Natural killer cell (primary cell): Measurements from ENCODE around the gene XRCC3. TPM values are rescaled to one million over a fixed set of nuclear protein-coding genes. Genes with fewer than 3 reads are reported as not detected.

Source experiments
- ATAC-seq, 3 donors: fragments of 150-1000 bp in 2 of 3; fragments of 200-7000 bp in 1 of 3; cut with Tn5 transposase; 1 replicate in 1 of 3; 2 replicates in 2 of 3; pipeline ENCODE4 v1.10.0; 2021; ENCODE audit warnings: mild to moderate bottlenecking in 2 of 3, moderate library complexity in 2 of 3
- DNase-seq, 2 donors: peaks; one replicate each; pipeline versions ENCODE4 v3.0.0 to v3.0.0-alpha.2; 2013 to 2021; ENCODE audit warnings: mixed read lengths in 1 of 2
- H3K27ac ChIP-seq: one replicate; pipeline ENCODE4 v1.5.1; 2013; ENCODE audit warnings: mild to moderate bottlenecking, low read length
- H3K27me3 ChIP-seq: one replicate; pipeline ENCODE4 v1.6.1; 2013; ENCODE audit warnings: low read length; ENCODE audit not compliant: control insufficient read depth, insufficient read depth
- H3K36me3 ChIP-seq: one replicate; pipeline ENCODE4 v1.6.1; 2013; ENCODE audit warnings: low read length; ENCODE audit not compliant: control insufficient read depth, insufficient read depth
- H3K4me1 ChIP-seq: one replicate; pipeline ENCODE4 v1.6.1; 2013; ENCODE audit warnings: low read length; ENCODE audit not compliant: control insufficient read depth, insufficient read depth
- H3K4me3 ChIP-seq: one replicate; pipeline ENCODE4 v1.5.1; 2013; ENCODE audit warnings: low read length
- H3K9me3 ChIP-seq: one replicate; pipeline ENCODE4 v1.6.1; 2013; ENCODE audit warnings: low read length; ENCODE audit not compliant: control insufficient read depth, insufficient read depth
- H3K27ac Mint-ChIP-seq, 2 donors: one replicate each; pipeline ENCODE4 v1.8.0; 2022; ENCODE audit warnings: mild to moderate bottlenecking in 2 of 2, mixed read lengths in 2 of 2, moderate library complexity in 1 of 2
- H3K27me3 Mint-ChIP-seq, 2 donors: one replicate each; pipeline ENCODE4 v1.8.0; 2022; ENCODE audit warnings: low read depth in 2 of 2, mixed read lengths in 2 of 2
- H3K36me3 Mint-ChIP-seq: one replicate; pipeline ENCODE4 v1.8.0; 2022; ENCODE audit warnings: mixed read lengths
- H3K4me1 Mint-ChIP-seq, 2 donors: one replicate each; pipeline ENCODE4 v1.8.0; 2022; ENCODE audit warnings: mixed read lengths in 2 of 2
- H3K4me3 Mint-ChIP-seq: one replicate; pipeline ENCODE4 v1.8.0; 2022; ENCODE audit warnings: mild to moderate bottlenecking, moderate library complexity, mixed read lengths
- H3K9me3 Mint-ChIP-seq, 2 donors: one replicate each; pipeline ENCODE4 v1.8.0; 2022; ENCODE audit warnings: mixed read lengths in 2 of 2
- WGBS: methylation state at CpG from one replicate; pipeline ENCODE4 v1.1.7; 2013; ENCODE audit warnings: missing lambda C conversion rate; ENCODE audit not compliant: insufficient coverage; 5-methylcytosine and 5-hydroxymethylcytosine counted together
- intact Hi-C: fragments of 100-400 bp; cut with micrococcal nuclease; formaldehyde crosslinking; loops from one replicate; pipeline ENCODE4 v1.14.2; 2022
- total RNA-seq, 4 donors: library from RNA; stranded (reverse); fragments of 120-200 nt in 1 of 4; gene quantifications; one replicate each; pipeline versions ENCODE4 v1.2.3 to v1.2.4, GENCODE V29; 2013 to 2022
- TF ChIP-seq, protein P1 (sequence below): fragments of 200-600 bp; IDR thresholded peaks from one replicate; pipeline ENCODE4 v1.8.0; 2022; ENCODE audit warnings: antibody characterized with exemption

Gene XRCC3
- total RNA-seq, 3 donors from 2014 or later (not counting 1 experiment from before 2014, with no cell fraction given), result 11.6 to 12.8 (median 12.7) TPM

DNA sequence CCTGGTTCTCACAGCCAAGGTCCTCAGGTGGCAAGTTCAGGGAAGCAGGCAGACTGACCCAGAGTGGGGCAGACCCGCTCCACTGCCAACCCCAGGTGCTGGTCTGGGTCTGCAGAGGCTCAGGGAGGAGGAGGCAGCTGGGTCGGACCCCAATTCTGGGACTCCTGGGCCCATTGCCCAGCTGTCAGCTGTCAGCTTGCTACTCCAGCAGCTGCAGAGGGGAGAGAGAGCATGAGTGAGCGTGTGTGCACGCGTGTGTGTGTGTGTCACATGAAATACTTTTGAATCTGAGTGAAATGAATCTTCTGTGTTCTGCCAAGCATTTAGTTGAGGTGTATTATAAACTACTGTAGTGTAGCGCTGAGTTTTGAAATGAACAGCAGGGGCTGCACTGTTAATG, 30.8 kb downstream of the XRCC3 start:
- H3K36me3 Mint-ChIP-seq, result no peaks in the 10 kb centered on the region
- intact Hi-C loops, result no loop called here
- Histone ChIP-seq H3K9me3 (no peaks in the 10 kb centered on the region), H3K4me1 (no peaks in the 10 kb centered on the region), H3K27ac (no peak overlapping the region), H3K27me3 (no peaks in the 10 kb centered on the region), H3K4me3 (no peak overlapping the region), H3K36me3 (peaks cover 69% of the 10 kb centered on the region)
- TF ChIP-seq, protein P1, sequence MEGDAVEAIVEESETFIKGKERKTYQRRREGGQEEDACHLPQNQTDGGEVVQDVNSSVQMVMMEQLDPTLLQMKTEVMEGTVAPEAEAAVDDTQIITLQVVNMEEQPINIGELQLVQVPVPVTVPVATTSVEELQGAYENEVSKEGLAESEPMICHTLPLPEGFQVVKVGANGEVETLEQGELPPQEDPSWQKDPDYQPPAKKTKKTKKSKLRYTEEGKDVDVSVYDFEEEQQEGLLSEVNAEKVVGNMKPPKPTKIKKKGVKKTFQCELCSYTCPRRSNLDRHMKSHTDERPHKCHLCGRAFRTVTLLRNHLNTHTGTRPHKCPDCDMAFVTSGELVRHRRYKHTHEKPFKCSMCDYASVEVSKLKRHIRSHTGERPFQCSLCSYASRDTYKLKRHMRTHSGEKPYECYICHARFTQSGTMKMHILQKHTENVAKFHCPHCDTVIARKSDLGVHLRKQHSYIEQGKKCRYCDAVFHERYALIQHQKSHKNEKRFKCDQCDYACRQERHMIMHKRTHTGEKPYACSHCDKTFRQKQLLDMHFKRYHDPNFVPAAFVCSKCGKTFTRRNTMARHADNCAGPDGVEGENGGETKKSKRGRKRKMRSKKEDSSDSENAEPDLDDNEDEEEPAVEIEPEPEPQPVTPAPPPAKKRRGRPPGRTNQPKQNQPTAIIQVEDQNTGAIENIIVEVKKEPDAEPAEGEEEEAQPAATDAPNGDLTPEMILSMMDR, result no peak
- H3K27me3 Mint-ChIP-seq, result no peaks in the 10 kb centered on the region
- H3K4me1 Mint-ChIP-seq, result peaks cover 5 to 6% of the 10 kb centered on the region in 2 donors
- 92% methylated on average over 6 of the region's 6 CpGs for WGBS
- ATAC-seq (no peak), DNase-seq (no peak)
- no peaks in the 10 kb centered on the region for H3K9me3 Mint-ChIP-seq
- no peak overlapping the region for H3K4me3 Mint-ChIP-seq
- no peak overlapping the region for H3K27ac Mint-ChIP-seq

DNA sequence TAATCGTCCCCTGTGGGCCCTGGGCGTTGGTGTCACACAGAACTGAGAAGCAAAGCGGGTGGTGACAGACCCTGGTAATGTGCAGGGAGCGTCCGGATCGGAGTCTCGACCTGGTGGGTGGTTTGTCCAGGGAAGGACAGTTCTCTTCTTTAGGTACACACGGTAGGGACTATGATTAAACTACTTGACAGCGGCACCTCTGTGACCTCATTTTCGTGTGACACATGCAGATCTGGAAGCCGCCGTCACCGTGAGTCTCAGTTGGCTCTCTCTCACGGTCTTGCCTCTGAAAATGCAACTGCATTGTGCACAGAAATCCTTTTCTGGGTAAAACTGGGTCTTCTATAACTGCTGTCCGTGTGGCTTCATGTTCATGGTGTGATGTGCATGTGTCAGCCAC, 32.1 kb downstream of the XRCC3 start:
- no peaks in the 10 kb centered on the region for H3K9me3 Mint-ChIP-seq
- intact Hi-C loops, result no loop called here
- Histone ChIP-seq H3K4me3 (no peak overlapping the region), H3K27ac (no peak overlapping the region), H3K36me3 (peaks cover 72% of the 10 kb centered on the region), H3K27me3 (no peaks in the 10 kb centered on the region), H3K9me3 (no peaks in the 10 kb centered on the region), H3K4me1 (no peaks in the 10 kb centered on the region)
- H3K36me3 Mint-ChIP-seq, result no peaks in the 10 kb centered on the region
- no peak overlapping the region for H3K4me3 Mint-ChIP-seq
- ATAC-seq (no peak), DNase-seq (no peak)
- peaks cover 6 to 10% of the 10 kb centered on the region in 2 donors for H3K4me1 Mint-ChIP-seq
- 91% methylated on average over 15 of the region's 15 CpGs for WGBS
- no peaks in the 10 kb centered on the region for H3K27me3 Mint-ChIP-seq
- TF ChIP-seq, protein P1, result no peak
- H3K27ac Mint-ChIP-seq, result no peak overlapping the region

DNA sequence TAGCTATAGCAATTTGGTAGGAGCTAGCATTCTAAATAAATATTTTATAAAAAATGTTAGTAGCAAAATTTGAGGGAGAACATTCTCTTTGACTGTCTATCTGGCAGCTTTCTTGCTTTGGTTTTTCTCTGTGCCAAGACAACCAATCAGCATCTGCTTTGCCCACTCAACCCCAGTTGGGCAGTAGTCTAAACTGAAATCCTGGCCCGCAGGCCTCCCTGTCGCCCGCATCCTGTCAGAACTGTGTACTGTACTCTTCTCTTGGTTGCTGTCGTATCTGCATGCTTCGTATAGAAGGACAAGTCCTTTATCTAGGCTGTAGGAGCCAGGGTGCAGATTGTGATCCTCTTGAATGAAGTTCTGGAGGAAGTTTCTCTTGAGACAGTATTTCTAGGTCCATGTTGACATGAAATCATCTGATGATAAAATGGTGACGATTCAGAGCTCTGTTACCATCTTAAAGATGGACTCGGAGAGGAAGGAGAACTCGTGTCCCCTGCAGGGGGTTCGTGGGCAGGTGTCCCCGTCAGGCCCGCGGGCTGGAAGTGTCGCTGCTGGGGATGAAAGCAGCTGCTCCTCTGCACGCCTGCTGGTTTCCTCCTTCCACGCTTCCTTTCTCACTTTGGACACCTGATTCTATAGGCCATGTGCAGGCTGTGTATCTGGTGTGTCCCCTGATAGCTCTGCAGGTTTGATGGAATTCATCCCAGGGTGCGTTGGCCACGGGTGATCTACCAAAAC, 34.6 kb downstream of the XRCC3 start:
- intact Hi-C loops, result no loop called here
- H3K9me3 Mint-ChIP-seq, result no peaks in the 10 kb centered on the region
- no peak for DNase-seq
- Histone ChIP-seq H3K4me3 (no peak overlapping the region), H3K4me1 (no peaks in the 10 kb centered on the region), H3K27me3 (no peaks in the 10 kb centered on the region), H3K9me3 (no peaks in the 10 kb centered on the region), H3K27ac (no peak overlapping the region), H3K36me3 (peaks cover 73% of the 10 kb centered on the region)
- no peak overlapping the region for H3K4me3 Mint-ChIP-seq
- ATAC-seq, result no peak
- no peaks in the 10 kb centered on the region for H3K27me3 Mint-ChIP-seq
- peaks cover 10% of the 10 kb centered on the region for H3K36me3 Mint-ChIP-seq
- TF ChIP-seq, protein P1, result no peak
- H3K4me1 Mint-ChIP-seq, result peaks cover 0 to 9% of the 10 kb centered on the region in 2 donors
- WGBS, result 91% methylated on average over 17 of the region's 17 CpGs
- no peak overlapping the region for H3K27ac Mint-ChIP-seq

DNA sequence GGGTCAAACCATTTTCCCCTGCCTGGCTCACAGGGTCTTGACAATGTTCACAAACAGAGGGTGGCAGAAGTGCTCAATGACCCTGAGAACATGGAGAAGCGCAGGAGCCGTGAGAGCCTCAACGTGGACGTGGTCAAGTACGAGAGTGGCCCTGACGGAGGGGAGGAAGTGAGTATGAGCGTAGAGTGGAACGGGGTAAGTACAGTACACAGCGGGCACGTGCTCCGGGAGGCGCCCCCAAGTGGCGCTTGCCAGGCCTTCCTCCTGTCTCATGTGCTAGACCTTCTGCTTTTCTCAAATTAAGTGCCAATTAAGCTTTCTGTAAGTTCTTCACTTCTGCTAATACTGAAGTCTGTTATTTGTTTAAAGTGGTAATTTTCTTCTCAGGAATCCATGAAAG, 35.9 kb downstream of the XRCC3 start:
- no peaks in the 10 kb centered on the region for H3K27me3 Mint-ChIP-seq
- ATAC-seq (peak; percentile 68 to 91 (median 88)), DNase-seq (peak; percentile 37 to 62)
- Histone ChIP-seq H3K9me3 (no peaks in the 10 kb centered on the region), H3K27ac (no peak overlapping the region), H3K27me3 (no peaks in the 10 kb centered on the region), H3K4me3 (no peak overlapping the region), H3K36me3 (peaks cover 79% of the 10 kb centered on the region), H3K4me1 (no peaks in the 10 kb centered on the region)
- no peak overlapping the region for H3K4me3 Mint-ChIP-seq
- peak overlapping the region; percentile 16 to 30 for H3K27ac Mint-ChIP-seq
- TF ChIP-seq, protein P1, result peak; percentile 54
- H3K36me3 Mint-ChIP-seq, result peaks cover 17% of the 10 kb centered on the region
- no peaks in the 10 kb centered on the region for H3K9me3 Mint-ChIP-seq
- 40% methylated on average over 13 of the region's 13 CpGs for WGBS
- peaks cover 0 to 6% of the 10 kb centered on the region in 2 donors for H3K4me1 Mint-ChIP-seq
- intact Hi-C loops, result no loop called here
